WTC11 (cell line): ENCODE data around the gene VPS35L. TPM values are rescaled to one million over a fixed set of nuclear protein-coding genes. Genes with fewer than 3 reads are reported as not detected.
A peak's percentile ranks its signal among the peaks of the same experiment; 100 is the strongest.

Experiments
- ATAC-seq: fragments of 200-7000 bp; cut with Tn5 transposase; 2 replicates; pipeline ENCODE4 v1.10.0; 2021; ENCODE audit warnings: mild to moderate bottlenecking, moderate library complexity
- CTCF ChIA-PET: fragments of 300-600 bp; sonication (Branson Sonifier 250); formaldehyde crosslinking; loops from one replicate; lab custom pipeline; 2021; ENCODE audit warnings: antibody characterized with exemption; lab: Charles Lee
- POLR2A ChIA-PET: fragments of 350-600 bp; sonication (Branson Sonifier 250); formaldehyde crosslinking; loops from one replicate; lab custom pipeline; 2021; ENCODE audit warnings: antibody characterized with exemption; lab: Charles Lee
- DNase-seq: peaks from one replicate; pipeline ENCODE4 v3.0.0; 2021; ENCODE audit warnings: low spot score
- H3K27ac Mint-ChIP-seq: 2 replicates; pipeline ENCODE4 v1.8.0; 2021; ENCODE audit warnings: mixed read lengths
- H3K27me3 Mint-ChIP-seq: 2 replicates; pipeline ENCODE4 v1.8.0; 2021; ENCODE audit warnings: low read depth, mild to moderate bottlenecking, moderate library complexity, mixed read lengths
- H3K36me3 Mint-ChIP-seq: 2 replicates; pipeline ENCODE4 v1.8.0; 2021; ENCODE audit warnings: mixed read lengths
- H3K4me1 Mint-ChIP-seq: 2 replicates; pipeline ENCODE4 v1.8.0; 2022; ENCODE audit warnings: mixed read lengths
- H3K4me3 Mint-ChIP-seq: 2 replicates; pipeline ENCODE4 v1.8.0; 2021; ENCODE audit warnings: mild to moderate bottlenecking, moderate library complexity, mixed read lengths
- H3K9me3 Mint-ChIP-seq: 2 replicates; pipeline ENCODE4 v1.8.0; 2021; ENCODE audit warnings: mixed read lengths
- ARID4B ChIP-seq: sonication (generic); formaldehyde crosslinking; IDR thresholded peaks from 2 replicates; pipeline ENCODE4 v1.8.0; 2023; ENCODE audit warnings: missing genetic modification reagents, mild to moderate bottlenecking, borderline replicate concordance
- CREM ChIP-seq: sonication (generic); formaldehyde crosslinking; IDR thresholded peaks from 2 replicates; pipeline ENCODE4 v1.8.1; 2022; ENCODE audit warnings: mild to moderate bottlenecking, missing genetic modification reagents, moderate library complexity
- E2F5 ChIP-seq: sonication (generic); formaldehyde crosslinking; IDR thresholded peaks from 2 replicates; pipeline ENCODE4 v1.8.1; 2022; ENCODE audit warnings: mild to moderate bottlenecking, moderate library complexity, missing genetic modification reagents
- ETV6 ChIP-seq: sonication (generic); formaldehyde crosslinking; IDR thresholded peaks from 2 replicates; pipeline ENCODE4 v1.8.1; 2022; ENCODE audit warnings: mild to moderate bottlenecking, missing genetic modification reagents
- FOXK1 ChIP-seq: sonication (generic); formaldehyde crosslinking; IDR thresholded peaks from 2 replicates; pipeline ENCODE4 v1.8.0; 2022; ENCODE audit warnings: mild to moderate bottlenecking, moderate library complexity, missing genetic modification reagents
- FOXP1 ChIP-seq: sonication (generic); formaldehyde crosslinking; IDR thresholded peaks from 2 replicates; pipeline ENCODE4 v1.8.0; 2022; ENCODE audit warnings: missing genetic modification reagents, mild to moderate bottlenecking, moderate library complexity, borderline replicate concordance
- FOXP4 ChIP-seq: sonication (generic); formaldehyde crosslinking; IDR thresholded peaks from 2 replicates; pipeline ENCODE4 v1.8.0; 2022; ENCODE audit warnings: mild to moderate bottlenecking, missing genetic modification reagents
- GABPB1 ChIP-seq: sonication (generic); formaldehyde crosslinking; IDR thresholded peaks from 2 replicates; pipeline ENCODE4 v1.8.1; 2023; ENCODE audit warnings: mild to moderate bottlenecking, missing genetic modification reagents
- MYBL2 ChIP-seq: sonication (generic); formaldehyde crosslinking; IDR thresholded peaks from 2 replicates; pipeline ENCODE4 v1.8.1; 2023; ENCODE audit warnings: mild to moderate bottlenecking, moderate library complexity, missing genetic modification reagents
- NFE2L1 ChIP-seq: sonication (generic); formaldehyde crosslinking; IDR thresholded peaks from 2 replicates; pipeline ENCODE4 v1.8.1; 2023; ENCODE audit warnings: missing genetic modification reagents
- RELA ChIP-seq: sonication (generic); formaldehyde crosslinking; IDR thresholded peaks from 2 replicates; pipeline ENCODE4 v1.8.1; 2022; ENCODE audit warnings: missing genetic modification reagents, mild to moderate bottlenecking, borderline replicate concordance
- TEAD1 ChIP-seq: sonication (generic); formaldehyde crosslinking; IDR thresholded peaks from 2 replicates; pipeline ENCODE4 v1.8.0; 2022; ENCODE audit warnings: mild to moderate bottlenecking, missing genetic modification reagents
- total RNA-seq: library from RNA; stranded (reverse); gene quantifications from 3 replicates; pipeline ENCODE4 v1.2.3, GENCODE V29; 2021
- TF ChIP-seq, protein P1 (sequence below): sonication (generic); formaldehyde crosslinking; IDR thresholded peaks from 2 replicates; pipeline ENCODE4 v1.8.0; 2023; ENCODE audit warnings: missing genetic modification reagents
- TF ChIP-seq, protein P2 (sequence below): sonication (generic); formaldehyde crosslinking; IDR thresholded peaks from 2 replicates; pipeline ENCODE4 v1.8.1; 2023; ENCODE audit warnings: mild to moderate bottlenecking, missing genetic modification reagents
- TF ChIP-seq, protein P3 (sequence below): fragments of 250-450 bp; sonication (Bioruptor Pico); IDR thresholded peaks from 2 replicates; pipeline ENCODE4 v1.9.0; 2021; ENCODE audit warnings: mild to moderate bottlenecking

The VPS35L gene
- total RNA-seq, 1 experiment from 2014 or later, result 59.7 TPM

GRCh38 chr16:19523559-19524355 is 31.7 kb upstream of the VPS35L start, which contains the start of gene CCP110:
TSS of gene CCP110 (plus strand) at chr16:19523942. CDS start at chr16:19527882, 3,940 bp downstream.
- H3K4me1 Mint-ChIP-seq, result peaks cover 47% of the 10 kb centered on the region
- ATAC-seq, result peak; percentile 78
- TF ChIP-seq NFE2L1 (CRISPR knock-in tag) (peak; percentile 59; the same call in 1 of the 2 replicates), GABPB1 (CRISPR knock-in tag) (peak; percentile 81), FOXP1 (CRISPR knock-in tag) (peak; percentile 85), FOXP4 (0 out of 2 replicates have a peak, but pooled peaks have one; percentile 30), CREM (CRISPR knock-in tag) (peak; percentile 62; the same call in 1 of the 2 replicates), TEAD1 (0 out of 2 replicates have a peak, but pooled peaks have one; percentile 35), E2F5 (CRISPR knock-in tag) (peak; percentile 49; the same call in 1 of the 2 replicates), RELA (no peak), ARID4B (CRISPR knock-in tag) (0 out of 2 replicates have a peak, but pooled peaks have one; percentile 65), FOXK1 (CRISPR knock-in tag) (peak; percentile 79), ETV6 (CRISPR knock-in tag) (peak; percentile 54; the same call in 1 of the 2 replicates), MYBL2 (CRISPR knock-in tag) (0 out of 2 replicates have a peak, but pooled peaks have one; percentile 28)
- TF ChIP-seq, protein P1, sequence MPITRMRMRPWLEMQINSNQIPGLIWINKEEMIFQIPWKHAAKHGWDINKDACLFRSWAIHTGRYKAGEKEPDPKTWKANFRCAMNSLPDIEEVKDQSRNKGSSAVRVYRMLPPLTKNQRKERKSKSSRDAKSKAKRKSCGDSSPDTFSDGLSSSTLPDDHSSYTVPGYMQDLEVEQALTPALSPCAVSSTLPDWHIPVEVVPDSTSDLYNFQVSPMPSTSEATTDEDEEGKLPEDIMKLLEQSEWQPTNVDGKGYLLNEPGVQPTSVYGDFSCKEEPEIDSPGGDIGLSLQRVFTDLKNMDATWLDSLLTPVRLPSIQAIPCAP (CRISPR knock-in tag), result 0 out of 2 replicates have a peak, but pooled peaks have one; percentile 39
- TF ChIP-seq, protein P2, sequence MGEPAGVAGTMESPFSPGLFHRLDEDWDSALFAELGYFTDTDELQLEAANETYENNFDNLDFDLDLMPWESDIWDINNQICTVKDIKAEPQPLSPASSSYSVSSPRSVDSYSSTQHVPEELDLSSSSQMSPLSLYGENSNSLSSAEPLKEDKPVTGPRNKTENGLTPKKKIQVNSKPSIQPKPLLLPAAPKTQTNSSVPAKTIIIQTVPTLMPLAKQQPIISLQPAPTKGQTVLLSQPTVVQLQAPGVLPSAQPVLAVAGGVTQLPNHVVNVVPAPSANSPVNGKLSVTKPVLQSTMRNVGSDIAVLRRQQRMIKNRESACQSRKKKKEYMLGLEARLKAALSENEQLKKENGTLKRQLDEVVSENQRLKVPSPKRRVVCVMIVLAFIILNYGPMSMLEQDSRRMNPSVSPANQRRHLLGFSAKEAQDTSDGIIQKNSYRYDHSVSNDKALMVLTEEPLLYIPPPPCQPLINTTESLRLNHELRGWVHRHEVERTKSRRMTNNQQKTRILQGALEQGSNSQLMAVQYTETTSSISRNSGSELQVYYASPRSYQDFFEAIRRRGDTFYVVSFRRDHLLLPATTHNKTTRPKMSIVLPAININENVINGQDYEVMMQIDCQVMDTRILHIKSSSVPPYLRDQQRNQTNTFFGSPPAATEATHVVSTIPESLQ (CRISPR knock-in tag), result no peak
- TF ChIP-seq, protein P3, sequence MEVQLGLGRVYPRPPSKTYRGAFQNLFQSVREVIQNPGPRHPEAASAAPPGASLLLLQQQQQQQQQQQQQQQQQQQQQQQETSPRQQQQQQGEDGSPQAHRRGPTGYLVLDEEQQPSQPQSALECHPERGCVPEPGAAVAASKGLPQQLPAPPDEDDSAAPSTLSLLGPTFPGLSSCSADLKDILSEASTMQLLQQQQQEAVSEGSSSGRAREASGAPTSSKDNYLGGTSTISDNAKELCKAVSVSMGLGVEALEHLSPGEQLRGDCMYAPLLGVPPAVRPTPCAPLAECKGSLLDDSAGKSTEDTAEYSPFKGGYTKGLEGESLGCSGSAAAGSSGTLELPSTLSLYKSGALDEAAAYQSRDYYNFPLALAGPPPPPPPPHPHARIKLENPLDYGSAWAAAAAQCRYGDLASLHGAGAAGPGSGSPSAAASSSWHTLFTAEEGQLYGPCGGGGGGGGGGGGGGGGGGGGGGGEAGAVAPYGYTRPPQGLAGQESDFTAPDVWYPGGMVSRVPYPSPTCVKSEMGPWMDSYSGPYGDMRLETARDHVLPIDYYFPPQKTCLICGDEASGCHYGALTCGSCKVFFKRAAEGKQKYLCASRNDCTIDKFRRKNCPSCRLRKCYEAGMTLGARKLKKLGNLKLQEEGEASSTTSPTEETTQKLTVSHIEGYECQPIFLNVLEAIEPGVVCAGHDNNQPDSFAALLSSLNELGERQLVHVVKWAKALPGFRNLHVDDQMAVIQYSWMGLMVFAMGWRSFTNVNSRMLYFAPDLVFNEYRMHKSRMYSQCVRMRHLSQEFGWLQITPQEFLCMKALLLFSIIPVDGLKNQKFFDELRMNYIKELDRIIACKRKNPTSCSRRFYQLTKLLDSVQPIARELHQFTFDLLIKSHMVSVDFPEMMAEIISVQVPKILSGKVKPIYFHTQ (CRISPR knock-in tag), result no peak
- TF ChIP-seq, all 79 proteins: peak for 12
- Mint-ChIP-seq H3K27me3 (no peaks in the 10 kb centered on the region), H3K9me3 (no peaks in the 10 kb centered on the region), H3K36me3 (peaks cover 13% of the 10 kb centered on the region), H3K4me3 (peak within 1 kb of the TSS; percentile 94), H3K27ac (peak within 1 kb of the TSS; percentile 98)
- DNase-seq, result peak; percentile 96
- CTCF ChIA-PET, result interaction anchor here (0.7 to 3.1 kb wide), 5 partner anchors 21 to 384 kb away, joined by 3 to 28 read pairs (median 4); partner anchors contain the start of gene VPS35L
- POLR2A ChIA-PET, result interaction anchor here (1.0 to 2.6 kb wide), 4 partner anchors 15 to 108 kb away, joined by 3 to 23 read pairs (median 3); partner anchors contain the start of gene VPS35L
